HG03460 (cell line): ENCODE data around the gene RDM1.

ENCODE experiments used
- ATAC-seq: cut with Tn5 transposase; IDR thresholded peaks from one replicate; pipeline ENCODE4 v1.9.1; 2021; ENCODE audit not compliant: unreplicated experiment

Gene RDM1

GRCh38 chr17:35934760-35935159 lies 4.2 kb upstream of the RDM1 start:
- no peak for ATAC-seq

GRCh38 chr17:35932586-35932985 lies 2.0 kb upstream of the RDM1 start:
- no peak for ATAC-seq

- ATAC-seq: no peak
These were observed 1.3 kb upstream of the RDM1 start for GRCh38 chr17:35931794-35932425.

- ATAC-seq: no peak
These were observed 2.9 kb downstream of the RDM1 start for GRCh38 chr17:35927714-35928113.

GRCh38 chr17:35923609-35924114 lies 6.9 kb downstream of the RDM1 start:
- no peak for ATAC-seq

GRCh38 chr17:35920229-35920628 lies 10.3 kb downstream of the RDM1 start:
- no peak for ATAC-seq

GRCh38 chr17:35918665-35919064 lies 11.9 kb downstream of the RDM1 start:
- no peak for ATAC-seq

GRCh38 chr17:35917519-35918213 lies 12.9 kb downstream of the RDM1 start:
- no peak for ATAC-seq

- ATAC-seq: no peak
These were observed 15.2 kb downstream of the RDM1 start for GRCh38 chr17:35915153-35915964.

- ATAC-seq: no peak
These were observed 16.2 kb downstream of the RDM1 start for GRCh38 chr17:35914354-35914753.

GRCh38 chr17:35913609-35914008 lies 17.0 kb downstream of the RDM1 start:
- no peak for ATAC-seq

GRCh38 chr17:35912942-35913341 lies 17.6 kb downstream of the RDM1 start:
- no peak for ATAC-seq

- ATAC-seq: no peak
These were observed 18.1 kb downstream of the RDM1 start for GRCh38 chr17:35912339-35912912.

- ATAC-seq: no peak
These were observed 21.2 kb downstream of the RDM1 start for GRCh38 chr17:35909408-35909807.

GRCh38 chr17:35907691-35908090 lies 22.9 kb downstream of the RDM1 start:
- ATAC-seq: no peak

- no peak for ATAC-seq
These were observed 23.5 kb downstream of the RDM1 start for GRCh38 chr17:35906926-35907637.

GRCh38 chr17:35906191-35906925 lies 24.2 kb downstream of the RDM1 start:
- no peak for ATAC-seq

- ATAC-seq: no peak
These were observed 27.1 kb downstream of the RDM1 start for GRCh38 chr17:35903451-35903850.

- no peak for ATAC-seq
These were observed 28.9 kb downstream of the RDM1 start for GRCh38 chr17:35901631-35902175.
